GM23338 (cell line): Measurements from ENCODE around the gene SCNN1B. TPM values are rescaled to one million over a fixed set of nuclear protein-coding genes. Genes with fewer than 3 reads are reported as not detected.

ENCODE experiments used
- ATAC-seq: fragments of 200-7000 bp; cut with Tn5 transposase; 3 replicates; pipeline ENCODE4 v1.9.1; 2020
- DNase-seq: peaks from one replicate; pipeline ENCODE4 v3.0.0-alpha.2; 2015; ENCODE audit warnings: low spot score
- H2AFZ ChIP-seq: fragments of 200-600 bp; sonication (generic); 2 replicates; pipeline ENCODE4 v1.8.0; 2016; ENCODE audit warnings: antibody characterized with exemption, mild to moderate bottlenecking, moderate library complexity
- H3F3A ChIP-seq: fragments of 200-600 bp; sonication (generic); replicated peaks from 2 replicates; pipeline ENCODE4 v1.8.0; 2017; ENCODE audit warnings: antibody characterized with exemption, mixed run types, low read depth
- H3K27ac ChIP-seq: fragments of 200-600 bp; sonication (generic); 2 replicates; pipeline ENCODE4 v1.6.1; 2016; ENCODE audit warnings: low read depth
- H3K27me3 ChIP-seq: fragments of 200-600 bp; sonication (generic); 2 replicates; pipeline ENCODE4 v1.8.0; 2016; ENCODE audit warnings: mild to moderate bottlenecking, mixed run types, moderate library complexity; ENCODE audit not compliant: insufficient read depth
- H3K36me3 ChIP-seq: fragments of 200-600 bp; sonication (generic); 2 replicates; pipeline ENCODE4 v1.8.0; 2016; ENCODE audit warnings: mild to moderate bottlenecking; ENCODE audit not compliant: insufficient read depth
- H3K4me1 ChIP-seq: fragments of 200-600 bp; sonication (generic); 2 replicates; pipeline ENCODE4 v1.8.0; 2016; ENCODE audit warnings: mild to moderate bottlenecking, moderate library complexity; ENCODE audit not compliant: insufficient read depth
- H3K4me2 ChIP-seq: fragments of 200-600 bp; sonication (generic); 2 replicates; pipeline ENCODE4 v1.7.1; 2017; ENCODE audit warnings: mixed run types
- H3K4me3 ChIP-seq: fragments of 200-600 bp; sonication (generic); 2 replicates; pipeline ENCODE4 v1.6.1; 2016; ENCODE audit warnings: mixed run types
- H3K79me2 ChIP-seq: fragments of 200-600 bp; sonication (generic); replicated peaks from 2 replicates; pipeline ENCODE4 v1.8.0; 2017; ENCODE audit warnings: mild to moderate bottlenecking; ENCODE audit not compliant: insufficient read depth
- H3K9me2 ChIP-seq: fragments of 200-600 bp; sonication (generic); 2 replicates; pipeline ENCODE4 v1.8.0; 2017; ENCODE audit not compliant: insufficient read depth
- H4K20me1 ChIP-seq: fragments of 200-600 bp; sonication (generic); replicated peaks from 2 replicates; pipeline ENCODE4 v1.8.0; 2017; ENCODE audit warnings: mild to moderate bottlenecking; ENCODE audit not compliant: insufficient read depth
- H3K27ac Mint-ChIP-seq: 2 replicates; pipeline ENCODE4 v1.8.0; 2020; ENCODE audit warnings: inconsistent platforms, mild to moderate bottlenecking, moderate library complexity, mixed read lengths
- H3K27me3 Mint-ChIP-seq: 3 replicates; pipeline ENCODE4 v1.8.0; 2022; ENCODE audit warnings: low read depth, mild to moderate bottlenecking, moderate library complexity, mixed read lengths, inconsistent platforms; ENCODE audit not compliant: insufficient read depth, poor library complexity
- H3K36me3 Mint-ChIP-seq: 3 replicates; pipeline ENCODE4 v1.8.0; 2021; ENCODE audit warnings: low read depth, mild to moderate bottlenecking, inconsistent platforms, moderate library complexity, mixed read lengths
- H3K4me1 Mint-ChIP-seq: 3 replicates; pipeline ENCODE4 v1.8.0; 2020; ENCODE audit warnings: mild to moderate bottlenecking, inconsistent platforms, mixed read lengths
- H3K4me3 Mint-ChIP-seq: 3 replicates; pipeline ENCODE4 v1.8.0; 2021; ENCODE audit warnings: moderate library complexity, mild to moderate bottlenecking, inconsistent platforms, mixed read lengths
- H3K9me3 Mint-ChIP-seq: 3 replicates; pipeline ENCODE4 v1.8.0; 2020; ENCODE audit warnings: moderate library complexity, mild to moderate bottlenecking, inconsistent platforms, mixed read lengths
- CREB1 ChIP-seq: fragments of 250-450 bp; sonication (Bioruptor Pico); IDR thresholded peaks from 2 replicates; pipeline ENCODE4 v1.5.0; 2020; ENCODE audit warnings: low read depth, mild to moderate bottlenecking, moderate library complexity
- CTCF ChIP-seq, 2 experiments: fragments of 200-600 bp in 1 of 2; sonication (generic) in 1 of 2; conservative IDR thresholded peaks; 2 replicates each; pipeline versions ENCODE4 v1.5.1 to v1.6.1; 2016 to 2017; ENCODE audit warnings: antibody characterized with exemption in 2 of 2, low read depth in 2 of 2, mild to moderate bottlenecking in 2 of 2, moderate library complexity in 1 of 2
- ETS1 ChIP-seq: IDR thresholded peaks from 2 replicates; pipeline ENCODE4 v1.6.1; 2016; ENCODE audit warnings: antibody characterized with exemption
- EZH2 ChIP-seq: fragments of 200-600 bp; sonication (generic); IDR thresholded peaks from one replicate; pipeline ENCODE4 v1.8.0; 2017; ENCODE audit warnings: antibody characterized with exemption, mild to moderate bottlenecking, low read depth; ENCODE audit not compliant: unreplicated experiment
- EZH2phosphoT487 ChIP-seq: fragments of 200-600 bp; sonication (generic); IDR thresholded peaks from one replicate; pipeline ENCODE4 v1.8.1; 2018; ENCODE audit warnings: antibody characterized with exemption; ENCODE audit not compliant: unreplicated experiment
- NANOG ChIP-seq: IDR thresholded peaks from 2 replicates; pipeline ENCODE4 v1.6.1; 2016; ENCODE audit warnings: antibody characterized with exemption, borderline replicate concordance
- POLR2AphosphoS5 ChIP-seq: IDR thresholded peaks from 2 replicates; pipeline ENCODE4 v1.6.1; 2016; ENCODE audit warnings: antibody characterized with exemption, low read depth
- STAT1 ChIP-seq: IDR thresholded peaks from one replicate; pipeline ENCODE4 v1.6.1; 2016; ENCODE audit warnings: antibody characterized with exemption; ENCODE audit not compliant: unreplicated experiment
- ZNF114 ChIP-seq: fragments of 250-450 bp; sonication (Bioruptor Pico); IDR thresholded peaks from 2 replicates; pipeline ENCODE4 v1.5.0; 2020; ENCODE audit warnings: mild to moderate bottlenecking, moderate library complexity
- ZNF331 ChIP-seq: fragments of 250-450 bp; sonication (Bioruptor Pico); IDR thresholded peaks from 2 replicates; pipeline ENCODE4 v1.5.0; 2020; ENCODE audit warnings: low read depth, mild to moderate bottlenecking, moderate library complexity
- ZNF462 ChIP-seq: fragments of 250-450 bp; sonication (Bioruptor Pico); IDR thresholded peaks from 2 replicates; pipeline ENCODE4 v1.5.0; 2020; ENCODE audit warnings: mild to moderate bottlenecking, moderate library complexity
- polyA plus RNA-seq: library from polyadenylated mRNA; unstranded; fragments of >200 nt; fragmentation: Nextera tagmentation; extraction: Ambion mirVana; gene quantifications from 2 replicates; pipeline ENCODE4 v1.2.1, GENCODE V29; 2016
- total RNA-seq: library from RNA; depleted of rRNA; stranded (reverse); fragments of >200 nt; shearing (Covaris generic); gene quantifications from 2 replicates; pipeline ENCODE4 v1.2.3, GENCODE V29; 2014

The SCNN1B gene
- total and polyA plus RNA-seq, 2 experiments from 2014 or later: 0.78 to 1.1 TPM

GRCh38 chr16:23379707-23380106, 77.6 kb downstream of the SCNN1B start:
- DNase-seq: no peak
- H3K4me1 ChIP-seq: no peaks in the 10 kb centered on the region
- H3K36me3 ChIP-seq: no peaks in the 10 kb centered on the region
- Mint-ChIP-seq H3K4me1 (no peaks in the 10 kb centered on the region), H3K27me3 (peaks cover 2% of the 10 kb centered on the region), H3K27ac (no peak overlapping the region), H3K36me3 (no peaks in the 10 kb centered on the region), H3K9me3 (no peaks in the 10 kb centered on the region), H3K4me3 (no peak overlapping the region)
- H3K4me3 ChIP-seq: no peak overlapping the region
- no peaks in the 10 kb centered on the region for H3K9me2 ChIP-seq
- no peak overlapping the region for H3K27ac ChIP-seq
- H2AFZ ChIP-seq: no peak overlapping the region
- H3F3A ChIP-seq: no peaks in the 10 kb centered on the region
- no peaks in the 10 kb centered on the region for H4K20me1 ChIP-seq
- H3K4me2 ChIP-seq: no peak overlapping the region
- H3K79me2 ChIP-seq: no peaks in the 10 kb centered on the region
- ATAC-seq: no peak
- TF ChIP-seq EZH2: no peak
- no peak for TF ChIP-seq EZH2phosphoT487
- no peaks in the 10 kb centered on the region for H3K27me3 ChIP-seq

- H3K4me1 ChIP-seq: no peaks in the 10 kb centered on the region
- H3K79me2 ChIP-seq: no peaks in the 10 kb centered on the region
- H3K27ac ChIP-seq: no peak overlapping the region
- Mint-ChIP-seq H3K36me3 (no peaks in the 10 kb centered on the region), H3K4me3 (no peak overlapping the region), H3K9me3 (no peaks in the 10 kb centered on the region), H3K27me3 (peaks cover 2% of the 10 kb centered on the region), H3K4me1 (no peaks in the 10 kb centered on the region), H3K27ac (no peak overlapping the region)
- no peaks in the 10 kb centered on the region for H3K36me3 ChIP-seq
- H3K4me3 ChIP-seq: no peak overlapping the region
- H3F3A ChIP-seq: no peaks in the 10 kb centered on the region
- no peaks in the 10 kb centered on the region for H3K27me3 ChIP-seq
- H3K9me2 ChIP-seq: no peaks in the 10 kb centered on the region
- H2AFZ ChIP-seq: no peak overlapping the region
- H3K4me2 ChIP-seq: no peak overlapping the region
- H4K20me1 ChIP-seq: no peaks in the 10 kb centered on the region
- DNase-seq: no peak
- no peak for ATAC-seq
- no peak for TF ChIP-seq CTCF (conservative IDR thresholded peaks at IDR 0.05; ENCODE audit: low read depth in 2 of 2)
- TF ChIP-seq CREB1: no peak
- no peak for TF ChIP-seq NANOG
- no peak for TF ChIP-seq ZNF462
- TF ChIP-seq ZNF114: no peak
- TF ChIP-seq EZH2phosphoT487: no peak
- TF ChIP-seq POLR2AphosphoS5: no peak
- TF ChIP-seq STAT1: no peak
- no peak for TF ChIP-seq EZH2
- no peak for TF ChIP-seq ZNF331 (CRISPR knock-in tag)
- no peak for TF ChIP-seq ETS1
Measured at GRCh38 chr16:23380501-23380951, 78.4 kb downstream of the SCNN1B start.
